ENCODE results near the gene SNHG17. TPM values are rescaled to one million over a fixed set of nuclear protein-coding genes. Genes with fewer than 3 reads are reported as not detected.
"Not testable (repeated sequence)": the region's sequence is repeated elsewhere in the genome, so short reads cannot be mapped to it uniquely, and the experiment has no call there.

Gene SNHG17
- total RNA-seq, 1 donor from 2014 or later, result 18.0 TPM

- Mint-ChIP-seq H3K27ac (ENCODE audit: unreplicated experiment) (peak overlapping the region; percentile 61), H3K36me3 (ENCODE audit: low read depth, unreplicated experiment) (peaks cover 26% of the 10 kb centered on the region), H3K4me1 (ENCODE audit: unreplicated experiment) (peaks cover 28% of the 10 kb centered on the region), H3K9me3 (ENCODE audit: unreplicated experiment) (no peaks in the 10 kb centered on the region), H3K4me3 (ENCODE audit: unreplicated experiment) (peak overlapping the region; percentile 86), H3K27me3 (ENCODE audit: unreplicated experiment) (peaks cover 3% of the 10 kb centered on the region)
- TF ChIP-seq CTCF (IDR thresholded peaks at IDR 0.05; ENCODE audit: unreplicated experiment), result no peak
- DNase-seq (ENCODE audit: low spot score), result no peak
Measured at GRCh38 chr20:38447251-38447661, 12.1 kb upstream of the SNHG17 start.

- H3K9me3 Mint-ChIP-seq (ENCODE audit: unreplicated experiment), result no peaks in the 10 kb centered on the region
- H3K4me3 Mint-ChIP-seq (ENCODE audit: unreplicated experiment), result peak overlapping the region; percentile 86
- TF ChIP-seq CTCF (IDR thresholded peaks at IDR 0.05; ENCODE audit: unreplicated experiment), result peak; percentile 88
- peak; percentile 96 for DNase-seq (ENCODE audit: low spot score)
- H3K27ac Mint-ChIP-seq (ENCODE audit: unreplicated experiment), result peak overlapping the region; percentile 61
- H3K36me3 Mint-ChIP-seq (ENCODE audit: low read depth, unreplicated experiment), result peaks cover 21% of the 10 kb centered on the region
- H3K27me3 Mint-ChIP-seq (ENCODE audit: unreplicated experiment), result peaks cover 3% of the 10 kb centered on the region
- peaks cover 27% of the 10 kb centered on the region for H3K4me1 Mint-ChIP-seq (ENCODE audit: unreplicated experiment)
Measured at GRCh38 chr20:38446441-38447209, 11.5 kb upstream of the SNHG17 start.

DNA sequence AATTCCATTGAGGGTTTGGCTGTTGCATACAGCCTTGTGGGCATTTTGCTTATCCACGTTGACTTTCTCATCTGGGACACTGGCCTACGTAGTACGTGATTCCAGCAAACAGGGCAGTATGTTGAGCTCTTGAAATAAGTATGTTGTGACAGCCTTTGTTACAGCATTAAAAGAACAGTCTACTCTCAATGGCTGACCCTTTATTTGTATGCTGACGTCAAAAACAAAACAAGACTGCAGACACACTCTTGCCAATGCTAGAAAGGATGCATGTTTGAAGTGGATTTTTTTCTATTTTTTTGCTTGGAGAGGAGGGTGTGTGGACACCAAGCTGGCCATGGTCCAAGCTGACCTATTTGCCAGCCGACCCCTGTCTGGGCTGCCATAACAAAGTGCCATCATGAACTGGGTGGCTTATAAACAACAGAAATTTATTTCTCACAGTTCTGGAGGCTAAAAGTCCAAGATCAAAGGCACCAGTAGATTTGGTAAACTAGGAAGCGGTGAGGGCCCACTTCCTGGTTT is 10.8 kb upstream of the SNHG17 start:
- peak overlapping the region; percentile 86 for H3K4me3 Mint-ChIP-seq (ENCODE audit: unreplicated experiment)
- H3K4me1 Mint-ChIP-seq (ENCODE audit: unreplicated experiment), result peaks cover 27% of the 10 kb centered on the region
- no peak for TF ChIP-seq CTCF (IDR thresholded peaks at IDR 0.05; ENCODE audit: unreplicated experiment)
- no peaks in the 10 kb centered on the region for H3K9me3 Mint-ChIP-seq (ENCODE audit: unreplicated experiment)
- H3K27ac Mint-ChIP-seq (ENCODE audit: unreplicated experiment), result peak overlapping the region; percentile 31
- H3K36me3 Mint-ChIP-seq (ENCODE audit: low read depth, unreplicated experiment), result peaks cover 21% of the 10 kb centered on the region
- no peak for DNase-seq (ENCODE audit: low spot score)
- H3K27me3 Mint-ChIP-seq (ENCODE audit: unreplicated experiment), result peaks cover 3% of the 10 kb centered on the region

DNA sequence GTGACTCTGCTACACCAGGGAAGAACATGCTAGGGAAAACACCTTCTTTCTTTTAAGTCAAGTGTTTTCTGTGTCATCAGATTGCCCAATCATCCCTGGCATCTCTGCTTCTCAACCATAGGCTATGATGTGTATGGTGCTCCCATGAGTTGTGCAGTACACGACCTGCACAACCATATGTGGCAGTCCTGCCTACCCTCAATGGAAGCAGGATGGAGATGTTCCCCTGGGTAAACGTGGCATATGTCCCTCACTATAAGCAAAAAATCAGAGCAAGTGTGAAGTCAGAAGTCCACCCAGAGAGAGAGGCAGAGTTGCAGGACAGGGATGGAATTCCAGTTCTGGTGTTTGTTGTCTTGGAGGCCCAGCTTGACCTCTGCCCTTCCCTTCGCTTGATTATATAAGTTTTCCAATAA is 10.3 kb upstream of the SNHG17 start:
- no peak overlapping the region for H3K4me3 Mint-ChIP-seq (ENCODE audit: unreplicated experiment)
- no peak overlapping the region for H3K27ac Mint-ChIP-seq (ENCODE audit: unreplicated experiment)
- DNase-seq (ENCODE audit: low spot score), result no peak
- H3K9me3 Mint-ChIP-seq (ENCODE audit: unreplicated experiment), result no peaks in the 10 kb centered on the region
- peaks cover 15% of the 10 kb centered on the region for H3K36me3 Mint-ChIP-seq (ENCODE audit: low read depth, unreplicated experiment)
- H3K4me1 Mint-ChIP-seq (ENCODE audit: unreplicated experiment), result peaks cover 27% of the 10 kb centered on the region
- TF ChIP-seq CTCF (IDR thresholded peaks at IDR 0.05; ENCODE audit: unreplicated experiment), result no peak
- peaks cover 3% of the 10 kb centered on the region for H3K27me3 Mint-ChIP-seq (ENCODE audit: unreplicated experiment)

GRCh38 chr20:38441916-38442315 is 6.8 kb upstream of the SNHG17 start:
- no peak for DNase-seq (ENCODE audit: low spot score)
- Mint-ChIP-seq H3K36me3 (ENCODE audit: low read depth, unreplicated experiment) (no peaks in the 10 kb centered on the region), H3K4me1 (ENCODE audit: unreplicated experiment) (no peaks in the 10 kb centered on the region), H3K27ac (ENCODE audit: unreplicated experiment) (no peak overlapping the region), H3K4me3 (ENCODE audit: unreplicated experiment) (no peak overlapping the region), H3K9me3 (ENCODE audit: unreplicated experiment) (no peaks in the 10 kb centered on the region), H3K27me3 (ENCODE audit: unreplicated experiment) (peaks cover 2% of the 10 kb centered on the region)
- TF ChIP-seq CTCF (IDR thresholded peaks at IDR 0.05; ENCODE audit: unreplicated experiment), result no peak

DNA sequence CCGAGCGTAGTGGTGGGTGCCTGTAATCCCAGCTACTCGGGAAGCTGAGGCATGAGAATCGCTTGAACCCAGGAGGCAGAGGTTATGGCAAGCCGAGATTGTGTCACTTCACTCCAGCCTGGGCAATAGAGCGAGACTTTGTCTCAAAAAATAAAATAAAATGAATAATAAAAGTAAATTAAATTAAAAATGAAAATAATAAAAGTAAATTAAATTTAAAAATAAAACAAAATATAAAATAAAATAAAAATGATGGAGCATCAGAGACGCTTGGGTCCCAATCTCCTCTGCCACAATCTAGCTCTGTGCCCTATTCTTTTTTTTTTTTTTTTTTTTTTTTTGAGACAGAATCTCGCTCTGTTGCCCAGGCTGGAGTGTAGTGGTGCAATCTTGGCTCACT is 6.0 kb upstream of the SNHG17 start:
- H3K27ac Mint-ChIP-seq (ENCODE audit: unreplicated experiment); H3K27me3 Mint-ChIP-seq (ENCODE audit: unreplicated experiment); H3K4me1 Mint-ChIP-seq (ENCODE audit: unreplicated experiment): not testable (repeated sequence)

More for the DNA sequence above, 6.0 kb upstream of the SNHG17 start:
- H3K9me3 Mint-ChIP-seq (ENCODE audit: unreplicated experiment); DNase-seq (ENCODE audit: low spot score); H3K4me3 Mint-ChIP-seq (ENCODE audit: unreplicated experiment); H3K36me3 Mint-ChIP-seq (ENCODE audit: low read depth, unreplicated experiment): not testable (repeated sequence)

Measured in endothelial cell (in vitro differentiated cells).